ENCODE measurements around the gene SSUH2. TPM values are rescaled to one million over a fixed set of nuclear protein-coding genes. Genes with fewer than 3 reads are reported as not detected.

SSUH2 gene
- total RNA-seq, 8 experiments from 2014 or later, result 0.16 to 1.3 (median 0.37) TPM

DNA sequence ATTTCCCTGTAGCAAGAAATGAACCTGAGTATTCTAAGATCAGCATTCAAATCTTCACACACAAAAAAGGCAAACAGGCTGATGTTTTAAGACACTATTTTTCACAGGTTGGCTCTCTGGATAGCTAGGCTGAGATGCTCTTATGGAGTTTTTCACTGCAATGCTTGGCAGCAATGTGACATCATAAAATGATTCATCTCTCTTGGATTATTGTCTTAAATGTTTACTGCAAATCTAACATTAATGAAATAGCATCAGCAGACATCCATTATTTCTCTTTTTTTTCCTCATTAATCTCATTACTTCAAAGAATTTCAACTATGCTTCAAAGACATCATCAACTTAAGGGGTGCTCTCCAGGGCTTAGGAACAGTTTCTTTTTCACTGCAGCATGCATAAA lies 23.6 kb upstream of the SSUH2 start:
- peak in 2 of 8 experiments; percentile 33 to 39 for ATAC-seq (replicated peaks in 6 of 8)
- peaks cover 0 to 6% of the 10 kb centered on the region in 2 donors for H3K4me1 ChIP-seq (replicated peaks in 1 of 2)
- no peak overlapping the region for H3K4me3 ChIP-seq
- no peak overlapping the region for H3K27ac ChIP-seq
- in situ Hi-C loops (cut with MboI; ENCODE audit: low pct_unique_long_range_greater_than_20kb in 2 of 9, low sequenced_read_pairs in 9 of 9, unreplicated experiment in 9 of 9), result loop anchor here in 1 of 9 experiments (25.0 kb wide), 1 partner anchor 294 kb away; the partner anchor contains the start of gene RAD18

DNA sequence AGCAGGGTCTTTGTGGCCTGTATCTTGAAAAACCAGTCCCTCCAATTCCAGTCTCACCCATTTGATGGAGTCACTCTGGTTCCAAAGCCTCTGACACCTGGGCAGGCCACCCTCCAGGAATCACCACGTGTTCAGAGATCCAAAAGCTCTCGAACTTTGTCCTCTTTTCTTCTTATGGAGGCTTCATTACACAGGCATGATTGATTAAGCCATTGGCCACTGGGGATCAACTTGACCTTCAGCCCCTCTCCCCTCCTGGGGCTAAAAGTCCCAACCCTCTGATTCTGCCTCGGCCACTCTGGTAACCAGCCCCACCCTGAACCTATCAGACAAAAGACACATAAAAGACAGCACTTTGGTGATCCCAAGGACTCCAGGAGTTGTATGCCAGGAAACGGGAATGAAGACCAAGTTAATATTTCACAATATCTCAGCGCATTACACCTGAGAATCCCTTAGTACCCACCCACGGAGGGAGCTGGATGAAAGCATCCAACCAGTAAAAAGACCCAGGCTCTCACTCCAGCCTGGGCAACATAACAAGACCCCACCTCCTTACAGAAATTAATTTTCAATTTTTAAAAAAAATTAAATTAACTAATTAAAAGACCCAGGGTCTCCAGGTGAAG lies 23.0 kb upstream of the SSUH2 start:
- Histone ChIP-seq H3K4me3 (no peak overlapping the region), H3K27ac (no peak overlapping the region), H3K4me1 (replicated peaks in 1 of 2) (peaks cover 0 to 9% of the 10 kb centered on the region in 2 donors)
- WGBS, 10 experiments, result 53 to 100% (median 86%) methylated on average over 2 to 5 of the region's 6 CpGs; no CpG with 5 or more reads in 3 of the 10 experiments
- no peak for ATAC-seq (replicated peaks in 6 of 8)
- in situ Hi-C loops (cut with MboI; ENCODE audit: low pct_unique_long_range_greater_than_20kb in 2 of 9, low sequenced_read_pairs in 9 of 9, unreplicated experiment in 9 of 9), result loop anchor here in 1 of 9 experiments (25.0 kb wide), 1 partner anchor 295 kb away; the partner anchor contains the start of gene RAD18

DNA sequence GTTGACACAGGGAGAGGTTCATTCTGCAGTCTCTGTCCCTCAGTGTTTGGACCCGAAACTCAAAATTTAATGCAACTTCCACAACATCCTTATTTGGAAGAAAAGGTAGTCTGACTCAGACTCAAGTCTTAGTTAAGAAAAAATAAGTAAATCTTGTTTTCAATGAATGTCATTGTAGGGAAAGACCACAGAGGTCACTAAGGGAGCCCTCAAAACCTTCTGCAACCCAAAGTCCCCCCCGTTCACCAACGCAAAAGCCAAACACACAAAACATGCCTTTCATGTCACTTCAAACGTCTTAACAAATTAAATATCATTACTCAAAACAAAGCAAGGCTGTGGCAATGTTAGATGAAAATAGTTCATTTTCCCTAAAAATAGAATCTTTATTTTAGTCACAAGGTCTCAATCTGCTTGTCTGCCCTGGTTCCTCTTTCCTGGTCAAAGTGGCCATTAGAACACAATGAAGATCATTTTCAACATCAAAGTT lies 20.9 kb upstream of the SSUH2 start:
- H3K4me3 ChIP-seq, result no peak overlapping the region
- in situ Hi-C loops (cut with MboI; ENCODE audit: low pct_unique_long_range_greater_than_20kb in 2 of 9, low sequenced_read_pairs in 9 of 9, unreplicated experiment in 9 of 9), result loop anchor here in 1 of 9 experiments (25.0 kb wide), 1 partner anchor 297 kb away; the partner anchor contains the start of gene RAD18
- no peak for ATAC-seq (replicated peaks in 6 of 8)
- WGBS, 10 experiments, result 69 to 100% (median 86%) methylated on average over 1 to 4 of the region's 4 CpGs; no CpG with 5 or more reads in 1 of the 10 experiments
- no peak overlapping the region for H3K27ac ChIP-seq
- H3K4me1 ChIP-seq (replicated peaks in 1 of 2), result peaks cover 0 to 23% of the 10 kb centered on the region in 2 donors

GRCh38 chr3:8663177-8664061 lies 18.8 kb upstream of the SSUH2 start:
- in situ Hi-C loops (cut with MboI; ENCODE audit: low pct_unique_long_range_greater_than_20kb in 2 of 9, low sequenced_read_pairs in 9 of 9, unreplicated experiment in 9 of 9), result loop anchor here in 1 of 9 experiments (25.0 kb wide), 1 partner anchor 299 kb away; the partner anchor contains the start of gene RAD18
- WGBS, 10 experiments, result 0 to 100% (median 64%) methylated on average over 1 to 7 of the region's 12 CpGs; no CpG with 5 or more reads in 2 of the 10 experiments
- H3K27ac ChIP-seq, result no peak overlapping the region
- peaks cover 5 to 39% of the 10 kb centered on the region in 2 donors for H3K4me1 ChIP-seq (replicated peaks in 1 of 2)
- ATAC-seq (replicated peaks in 6 of 8), result peak; percentile 47 to 93 (median 62)
- no peak overlapping the region for H3K4me3 ChIP-seq

GRCh38 chr3:8662594-8662993 lies 18.0 kb upstream of the SSUH2 start:
- no peak overlapping the region for H3K4me3 ChIP-seq
- H3K4me1 ChIP-seq (replicated peaks in 1 of 2), result peaks cover 10 to 43% of the 10 kb centered on the region in 2 donors
- no peak overlapping the region for H3K27ac ChIP-seq
- WGBS, 10 experiments, result 40 to 83% (median 71%) methylated on average over 2 to 4 of the region's 4 CpGs; no CpG with 5 or more reads in 5 of the 10 experiments
- no peak for ATAC-seq (replicated peaks in 6 of 8)
- in situ Hi-C loops (cut with MboI; ENCODE audit: low pct_unique_long_range_greater_than_20kb in 2 of 9, low sequenced_read_pairs in 9 of 9, unreplicated experiment in 9 of 9), result loop anchor here in 1 of 9 experiments (25.0 kb wide), 1 partner anchor 300 kb away; the partner anchor contains the start of gene RAD18

- WGBS, 10 experiments, result 67 to 100% (median 80%) methylated on average over 1 to 4 of the region's 7 CpGs; no CpG with 5 or more reads in 4 of the 10 experiments
- H3K4me3 ChIP-seq, result no peak overlapping the region
- ATAC-seq (replicated peaks in 6 of 8), result peak in 1 of 8 experiments; percentile 28
- no peak overlapping the region for H3K27ac ChIP-seq
- H3K4me1 ChIP-seq (replicated peaks in 1 of 2), result peaks cover 10 to 43% of the 10 kb centered on the region in 2 donors
- in situ Hi-C loops (cut with MboI; ENCODE audit: low pct_unique_long_range_greater_than_20kb in 2 of 9, low sequenced_read_pairs in 9 of 9, unreplicated experiment in 9 of 9), result loop anchor here in 1 of 9 experiments (25.0 kb wide), 1 partner anchor 302 kb away; the partner anchor contains the start of gene RAD18
Measured at GRCh38 chr3:8660175-8661118, 15.8 kb upstream of the SSUH2 start.

- no peak for ATAC-seq (replicated peaks in 6 of 8)
- Histone ChIP-seq H3K27ac (no peak overlapping the region), H3K4me3 (no peak overlapping the region), H3K4me1 (replicated peaks in 1 of 2) (peaks cover 10 to 43% of the 10 kb centered on the region in 2 donors)
- in situ Hi-C loops (cut with MboI; ENCODE audit: low pct_unique_long_range_greater_than_20kb in 2 of 9, low sequenced_read_pairs in 9 of 9, unreplicated experiment in 9 of 9), result loop anchor here in 1 of 9 experiments (25.0 kb wide), 1 partner anchor 303 kb away; the partner anchor contains the start of gene RAD18
- 84 to 100% (median 92%) methylated on average over 1 to 4 of the region's 4 CpGs; no CpG with 5 or more reads in 3 of the 10 experiments for WGBS, 10 experiments
Measured at GRCh38 chr3:8659242-8659641, 14.6 kb upstream of the SSUH2 start.

DNA sequence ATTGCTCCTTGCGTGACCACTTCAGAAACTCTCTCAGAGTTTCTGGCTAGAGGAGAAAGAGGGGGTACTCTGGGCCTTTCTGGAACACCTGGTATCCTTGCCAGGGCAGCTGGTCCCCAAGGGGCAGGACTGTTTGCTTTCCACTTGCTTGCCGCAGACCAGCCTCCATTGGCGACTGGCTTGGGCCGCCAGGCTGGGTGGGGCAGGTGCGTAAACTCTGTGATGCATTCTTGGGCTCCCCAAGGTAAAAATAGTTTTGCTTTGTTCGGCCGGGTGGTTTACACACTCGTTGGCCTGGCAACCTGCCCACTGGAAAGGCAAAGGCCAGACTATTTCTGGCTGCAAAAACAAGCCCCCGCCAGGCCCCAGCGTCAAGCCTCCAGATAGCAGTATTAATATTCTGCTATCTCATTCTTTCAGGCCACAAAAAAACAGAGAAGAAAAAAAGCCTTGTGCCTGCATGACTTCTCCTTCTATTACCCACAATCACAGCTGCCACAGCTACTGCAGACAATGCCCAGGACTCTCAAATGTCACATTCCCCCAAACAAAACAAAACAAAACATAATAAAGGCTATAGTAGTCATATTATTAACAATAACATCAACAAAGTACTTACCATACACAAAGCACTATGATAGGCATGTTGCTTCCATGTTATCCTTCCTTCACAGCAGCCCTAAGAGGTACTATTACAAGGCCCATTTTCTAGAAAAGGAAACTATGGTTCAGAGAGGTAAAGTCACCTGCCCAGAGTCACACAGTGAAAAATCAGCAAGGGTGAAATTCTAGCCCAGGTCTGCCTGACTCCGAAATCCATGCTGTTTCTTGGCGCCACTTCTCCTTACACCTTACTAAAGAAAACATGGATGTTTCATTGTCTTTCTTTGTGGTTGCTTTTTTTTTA lies 14.0 kb upstream of the SSUH2 start:
- Histone ChIP-seq H3K4me1 (replicated peaks in 1 of 2) (peaks cover 10 to 39% of the 10 kb centered on the region in 2 donors), H3K27ac (peak overlapping the region in 1 of 2 donors; percentile 28), H3K4me3 (no peak overlapping the region)
- in situ Hi-C loops (cut with MboI; ENCODE audit: low pct_unique_long_range_greater_than_20kb in 2 of 9, low sequenced_read_pairs in 9 of 9, unreplicated experiment in 9 of 9), result loop anchor here in 1 of 9 experiments (25.0 kb wide), 1 partner anchor 304 kb away; the partner anchor contains the start of gene RAD18
- WGBS, 10 experiments, result 7 to 80% (median 65%) methylated on average over 2 to 10 of the region's 12 CpGs
- ATAC-seq (replicated peaks in 6 of 8), result peak in 6 of 8 experiments; percentile 70 to 89 (median 82)

DNA sequence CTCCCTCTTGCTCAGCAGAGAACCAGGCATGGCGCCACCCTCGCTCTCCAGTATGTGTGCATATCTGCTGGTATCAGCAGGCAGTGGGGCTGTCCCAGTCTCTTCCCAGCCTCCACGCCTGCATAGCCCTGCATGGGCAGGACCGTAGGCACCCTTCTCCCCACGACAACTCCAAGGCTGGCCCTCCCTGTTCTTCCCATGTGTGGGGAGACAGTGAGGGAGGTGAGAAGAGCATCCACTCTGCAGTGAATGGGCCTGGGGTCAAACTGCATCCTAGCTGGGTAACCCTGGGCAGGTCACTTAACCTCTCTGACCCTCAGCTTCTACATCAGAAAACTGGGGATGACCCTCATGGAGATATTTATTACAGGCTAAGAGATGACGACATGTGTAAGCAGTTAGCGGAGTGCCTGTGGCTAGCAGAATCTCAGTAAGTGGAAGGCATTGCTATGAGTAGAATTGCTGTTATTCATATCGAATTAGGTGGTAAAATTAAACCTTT lies 13.3 kb upstream of the SSUH2 start:
- in situ Hi-C loops (cut with MboI; ENCODE audit: low pct_unique_long_range_greater_than_20kb in 2 of 9, low sequenced_read_pairs in 9 of 9, unreplicated experiment in 9 of 9), result loop anchor here in 1 of 9 experiments (25.0 kb wide), 1 partner anchor 304 kb away; the partner anchor contains the start of gene RAD18
- H3K4me1 ChIP-seq (replicated peaks in 1 of 2), result peaks cover 10 to 34% of the 10 kb centered on the region in 2 donors
- no peak overlapping the region for H3K27ac ChIP-seq
- ATAC-seq (replicated peaks in 6 of 8), result peak in 6 of 8 experiments; percentile 3 to 48 (median 20)
- WGBS, 10 experiments, result 75 to 93% (median 82%) methylated on average over 1 to 5 of the region's 8 CpGs; no CpG with 5 or more reads in 4 of the 10 experiments
- no peak overlapping the region for H3K4me3 ChIP-seq

GRCh38 chr3:8656240-8656639 lies 11.6 kb upstream of the SSUH2 start:
- WGBS, 10 experiments, result 0 to 100% (median 93%) methylated on average over 1 to 7 of the region's 8 CpGs; no CpG with 5 or more reads in 3 of the 10 experiments
- ATAC-seq (replicated peaks in 6 of 8), result no peak

More at GRCh38 chr3:8656240-8656639, 11.6 kb upstream of the SSUH2 start:
- peaks cover 10 to 35% of the 10 kb centered on the region in 2 donors for H3K4me1 ChIP-seq (replicated peaks in 1 of 2)
- H3K4me3 ChIP-seq, result no peak overlapping the region
- H3K27ac ChIP-seq, result no peak overlapping the region
- in situ Hi-C loops (cut with MboI; ENCODE audit: low pct_unique_long_range_greater_than_20kb in 2 of 9, low sequenced_read_pairs in 9 of 9, unreplicated experiment in 9 of 9), result loop anchor here in 1 of 9 experiments (25.0 kb wide), 1 partner anchor 306 kb away; the partner anchor contains the start of gene RAD18

Measured in motor neuron (in vitro differentiated cells).